HUES48 (cell line): ENCODE results near the gene TSPAN9.

Experiments
- H3K27ac ChIP-seq: one replicate; pipeline ENCODE4 v1.7.0; 2013; ENCODE audit warnings: low read depth, low read length, inconsistent platforms
- H3K27me3 ChIP-seq: 2 replicates; pipeline ENCODE4 v1.6.1; 2013; ENCODE audit warnings: mild to moderate bottlenecking, low read length; ENCODE audit not compliant: control insufficient read depth, insufficient read depth
- H3K36me3 ChIP-seq: 2 replicates; pipeline ENCODE4 v1.6.1; 2013; ENCODE audit warnings: low read length; ENCODE audit not compliant: control insufficient read depth, insufficient read depth
- H3K4me1 ChIP-seq: 2 replicates; pipeline ENCODE4 v1.6.1; 2013; ENCODE audit warnings: mild to moderate bottlenecking, low read length; ENCODE audit not compliant: control insufficient read depth, insufficient read depth
- H3K4me3 ChIP-seq: 2 replicates; pipeline ENCODE4 v1.5.1; 2013; ENCODE audit warnings: mild to moderate bottlenecking, low read depth, low read length
- H3K9ac ChIP-seq: 2 replicates; pipeline ENCODE4 v1.6.1; 2013; ENCODE audit warnings: mild to moderate bottlenecking, low read depth, low read length, moderate library complexity
- H3K9me3 ChIP-seq: 2 replicates; pipeline ENCODE4 v1.6.1; 2013; ENCODE audit warnings: low read length; ENCODE audit not compliant: control insufficient read depth, insufficient read depth

Gene TSPAN9

DNA sequence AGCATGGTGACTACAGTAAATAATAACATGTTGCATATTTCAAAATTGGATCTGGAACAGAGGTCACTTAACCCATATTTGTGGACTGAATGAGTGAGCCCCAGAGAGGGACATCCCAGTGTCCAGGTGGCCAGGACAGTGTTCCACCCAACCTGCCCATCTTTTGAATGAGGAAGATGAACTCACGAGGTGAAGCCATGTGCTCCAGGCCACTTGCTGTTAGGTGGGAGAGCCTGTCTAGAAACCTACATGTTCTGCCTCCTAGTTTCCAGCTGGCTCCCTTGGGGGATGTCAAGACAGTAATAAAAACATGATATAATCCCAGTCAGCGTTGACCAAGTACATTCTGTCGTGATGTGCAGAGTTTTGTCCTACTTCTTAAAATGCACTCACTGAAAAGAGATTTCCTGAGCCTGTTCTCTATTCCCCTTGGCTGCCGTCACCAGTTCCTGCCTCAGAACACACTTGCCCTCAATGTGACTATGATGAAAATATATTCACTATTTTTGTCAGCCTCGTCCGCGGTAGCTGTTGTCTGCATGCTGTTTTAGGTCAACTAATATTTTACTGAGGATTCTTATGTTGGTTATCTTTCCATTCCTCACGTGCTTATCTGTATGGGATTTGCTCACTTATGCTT, 25.7 kb downstream of the TSPAN9 start:
- Histone ChIP-seq H3K9ac (no peak overlapping the region), H3K27ac (no peak overlapping the region), H3K4me1 (peaks cover 16% of the 10 kb centered on the region), H3K36me3 (no peaks in the 10 kb centered on the region), H3K9me3 (no peaks in the 10 kb centered on the region), H3K4me3 (no peak overlapping the region), H3K27me3 (no peaks in the 10 kb centered on the region)

DNA sequence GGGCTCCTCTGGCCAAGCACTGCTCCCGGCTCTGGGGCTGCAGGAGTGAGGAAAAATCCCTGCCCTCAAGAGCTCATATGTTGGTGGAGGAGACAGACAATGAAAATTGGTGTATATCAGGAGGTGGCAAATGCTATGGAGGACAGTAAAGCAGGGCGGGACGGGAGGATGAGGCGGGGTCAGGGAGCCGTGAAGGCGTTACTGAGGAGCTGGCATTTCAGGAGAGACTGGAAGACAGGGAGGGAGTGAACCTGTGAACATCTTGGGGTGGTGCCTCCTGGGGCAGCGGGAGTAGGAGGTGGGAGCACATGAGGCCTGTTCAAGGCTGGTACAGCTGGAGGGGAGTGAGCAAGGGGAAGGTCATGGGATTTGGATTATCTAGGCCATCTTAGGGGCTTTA, 26.6 kb downstream of the TSPAN9 start:
- Histone ChIP-seq H3K36me3 (no peaks in the 10 kb centered on the region), H3K4me3 (no peak overlapping the region), H3K27ac (no peak overlapping the region), H3K4me1 (peaks cover 16% of the 10 kb centered on the region), H3K9me3 (no peaks in the 10 kb centered on the region), H3K9ac (no peak overlapping the region), H3K27me3 (no peaks in the 10 kb centered on the region)

DNA sequence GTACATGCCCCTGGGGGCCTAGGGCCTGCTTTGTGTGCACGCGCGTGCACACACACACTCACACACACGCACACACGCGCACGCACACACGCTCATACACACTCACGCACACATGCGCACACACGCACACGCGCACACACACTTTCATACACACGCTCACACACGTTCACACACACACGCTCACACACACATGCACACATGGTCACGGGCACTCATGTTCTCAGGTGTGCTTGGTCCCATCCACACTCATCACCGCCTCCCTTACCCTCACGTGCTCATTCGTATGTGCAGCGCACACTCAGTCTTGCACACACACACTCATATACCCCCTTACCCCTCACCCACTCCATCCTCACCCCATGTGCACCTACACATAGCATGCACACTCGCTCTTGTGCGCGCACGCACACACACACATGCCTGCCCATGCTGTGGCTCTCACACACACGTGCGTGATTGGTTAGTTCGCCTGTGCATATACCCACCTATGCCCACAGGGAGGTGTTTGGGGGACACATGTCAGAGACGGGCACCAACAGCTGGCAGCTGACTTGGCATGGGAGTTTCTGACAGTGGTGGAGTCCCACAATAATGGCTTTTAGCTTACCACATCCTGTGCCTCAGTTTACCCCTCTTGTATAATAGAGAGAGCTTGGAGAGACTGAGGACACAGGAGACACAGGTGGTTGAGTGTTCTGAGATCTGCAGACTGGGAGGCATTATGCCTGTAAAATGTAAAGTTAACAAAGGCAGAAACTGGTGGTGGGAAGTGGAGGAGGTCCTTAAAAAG, 28.7 kb downstream of the TSPAN9 start:
- Histone ChIP-seq H3K27me3 (no peaks in the 10 kb centered on the region), H3K9me3 (no peaks in the 10 kb centered on the region), H3K27ac (peak overlapping the region; percentile 61), H3K4me3 (no peak overlapping the region), H3K9ac (no peak overlapping the region), H3K4me1 (peaks cover 16% of the 10 kb centered on the region), H3K36me3 (no peaks in the 10 kb centered on the region)

DNA sequence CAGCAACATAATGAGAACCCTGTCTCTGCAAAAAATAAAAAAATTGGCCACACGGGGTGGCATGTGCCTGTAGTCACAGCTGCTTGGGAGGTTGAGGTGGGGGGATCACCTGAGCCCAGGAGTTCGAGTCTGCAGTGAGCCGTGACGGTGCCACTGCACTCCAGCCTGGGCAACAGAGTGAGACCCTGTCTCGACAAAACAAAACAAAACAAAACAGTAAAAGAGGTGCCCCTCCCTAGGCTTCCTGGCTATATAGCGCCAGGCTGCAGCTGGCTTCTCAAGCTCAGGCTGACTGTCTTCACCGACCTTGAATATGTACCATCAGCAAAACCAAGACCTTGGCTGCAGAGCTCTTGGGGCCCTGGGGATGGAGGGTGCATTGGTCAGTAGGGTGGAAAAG, 29.4 kb downstream of the TSPAN9 start:
- H3K9me3 ChIP-seq = no peaks in the 10 kb centered on the region
- no peaks in the 10 kb centered on the region for H3K36me3 ChIP-seq
- no peak overlapping the region for H3K4me3 ChIP-seq
- no peak overlapping the region for H3K9ac ChIP-seq
- peaks cover 16% of the 10 kb centered on the region for H3K4me1 ChIP-seq
- H3K27ac ChIP-seq = no peak overlapping the region
- no peaks in the 10 kb centered on the region for H3K27me3 ChIP-seq

DNA sequence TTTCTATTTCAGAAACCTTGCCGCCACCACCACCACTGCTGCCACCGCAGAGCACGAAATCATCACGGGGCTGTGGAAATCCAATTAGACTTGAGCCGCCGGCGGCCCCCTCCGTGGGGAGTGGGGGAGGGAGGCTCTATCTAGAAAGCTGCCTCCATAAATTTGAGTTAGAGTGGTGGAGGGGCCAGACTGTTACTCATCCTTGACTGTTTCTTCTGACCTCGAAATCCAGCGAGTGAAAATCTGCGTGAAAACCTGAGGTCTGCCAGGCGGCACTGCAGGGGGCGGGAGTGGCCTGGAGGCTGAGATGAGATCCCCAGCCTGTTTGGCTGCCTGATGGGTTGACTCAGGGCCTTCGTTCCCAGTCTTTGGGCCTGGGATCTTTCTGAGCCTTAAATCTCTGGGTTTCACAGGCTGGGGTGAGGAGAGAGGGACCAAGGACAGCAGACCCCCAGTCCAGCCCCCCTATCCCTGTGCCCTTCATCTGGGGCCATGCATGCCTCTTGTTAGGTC, 29.9 kb downstream of the TSPAN9 start:
- Histone ChIP-seq H3K9ac (no peak overlapping the region; the same call in 1 of the 2 replicates), H3K27me3 (no peaks in the 10 kb centered on the region), H3K4me3 (no peak overlapping the region), H3K36me3 (no peaks in the 10 kb centered on the region), H3K9me3 (no peaks in the 10 kb centered on the region), H3K27ac (no peak overlapping the region), H3K4me1 (peaks cover 16% of the 10 kb centered on the region)

DNA sequence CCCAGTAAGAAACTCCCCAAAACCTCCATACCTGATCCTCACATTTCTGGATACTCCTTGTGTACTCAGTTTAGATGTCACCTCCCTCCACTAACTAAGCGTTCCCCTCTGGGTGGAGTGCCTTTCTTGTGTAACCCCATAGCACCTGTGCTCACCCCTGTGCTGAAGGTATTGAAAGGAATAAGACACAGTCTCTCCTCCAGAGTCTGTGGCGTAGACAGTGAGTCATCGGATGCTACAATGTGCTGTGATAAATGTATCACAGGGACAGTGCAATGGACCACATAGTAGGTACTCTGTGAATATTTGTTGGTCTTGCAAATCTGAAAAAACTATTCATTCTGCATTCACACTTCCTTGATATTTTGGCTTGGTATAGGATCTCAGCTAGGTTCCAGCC, 30.8 kb downstream of the TSPAN9 start:
- no peaks in the 10 kb centered on the region for H3K9me3 ChIP-seq
- peaks cover 16% of the 10 kb centered on the region for H3K4me1 ChIP-seq
- no peak overlapping the region; the same call in 1 of the 2 replicates for H3K9ac ChIP-seq
- no peak overlapping the region for H3K27ac ChIP-seq
- H3K4me3 ChIP-seq = no peak overlapping the region
- no peaks in the 10 kb centered on the region for H3K36me3 ChIP-seq
- H3K27me3 ChIP-seq = no peaks in the 10 kb centered on the region

DNA sequence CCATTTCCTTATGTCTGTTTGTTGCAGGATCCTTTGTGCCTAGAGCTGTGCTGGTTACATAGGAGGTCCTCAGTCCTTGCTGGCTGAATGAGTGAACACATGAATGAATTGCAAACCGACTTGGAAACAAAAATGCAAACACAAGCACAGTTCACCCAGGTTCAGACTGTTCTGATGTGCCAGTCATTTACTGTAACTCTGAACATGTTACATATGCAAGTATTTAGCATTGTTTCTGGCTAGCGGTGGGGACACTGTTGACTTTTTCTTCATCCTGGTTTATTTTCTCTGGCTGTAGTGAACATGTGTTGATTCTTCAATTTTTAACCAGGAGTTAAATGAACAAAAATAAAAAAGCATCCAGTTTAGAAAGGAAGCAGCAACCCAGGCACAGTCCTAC, 33.4 kb downstream of the TSPAN9 start:
- Histone ChIP-seq H3K27ac (no peak overlapping the region), H3K27me3 (no peaks in the 10 kb centered on the region)

DNA sequence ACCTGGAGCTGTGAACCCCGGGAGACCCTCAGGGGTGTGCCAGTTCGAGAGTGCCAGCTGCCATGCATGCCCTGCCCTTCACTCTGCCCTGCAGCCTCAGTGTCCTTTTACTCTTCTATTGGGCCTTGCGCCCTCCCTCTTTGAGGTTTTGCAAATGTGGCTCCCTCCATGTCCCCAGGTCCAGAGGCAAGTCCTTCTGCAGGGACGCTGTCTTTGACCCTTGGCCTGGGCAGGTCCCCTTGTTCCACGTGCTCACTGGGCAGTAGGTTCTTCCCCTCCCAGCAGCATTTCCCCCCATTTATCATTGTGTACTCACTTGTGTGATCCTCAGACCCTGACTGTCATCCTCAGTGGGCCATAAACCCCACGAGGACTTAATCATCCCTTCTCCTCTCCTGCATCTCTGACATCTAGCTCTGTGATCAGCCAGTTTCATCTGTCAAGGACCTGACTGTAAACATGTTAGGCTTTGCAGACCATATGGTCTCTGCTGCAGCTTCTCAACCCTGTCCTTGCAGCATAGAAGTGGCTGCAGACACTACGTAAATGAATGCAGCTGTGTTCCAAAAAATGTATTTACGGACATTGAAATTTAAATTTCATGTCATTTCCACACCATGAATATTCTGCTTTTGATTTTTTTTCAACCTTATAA, 36.6 kb downstream of the TSPAN9 start:
- Histone ChIP-seq H3K4me3 (no peak overlapping the region), H3K36me3 (no peaks in the 10 kb centered on the region), H3K27ac (no peak overlapping the region), H3K27me3 (no peaks in the 10 kb centered on the region), H3K9me3 (no peaks in the 10 kb centered on the region), H3K9ac (no peak overlapping the region), H3K4me1 (peaks cover 5% of the 10 kb centered on the region; the same call in 1 of the 2 replicates)

More for the DNA sequence above, 33.4 kb downstream of the TSPAN9 start:
- no peak overlapping the region for H3K4me3 ChIP-seq
- no peaks in the 10 kb centered on the region for H3K36me3 ChIP-seq
- H3K4me1 ChIP-seq = peaks cover 7% of the 10 kb centered on the region; the same call in 1 of the 2 replicates
- no peak overlapping the region for H3K9ac ChIP-seq
- no peaks in the 10 kb centered on the region for H3K9me3 ChIP-seq

DNA sequence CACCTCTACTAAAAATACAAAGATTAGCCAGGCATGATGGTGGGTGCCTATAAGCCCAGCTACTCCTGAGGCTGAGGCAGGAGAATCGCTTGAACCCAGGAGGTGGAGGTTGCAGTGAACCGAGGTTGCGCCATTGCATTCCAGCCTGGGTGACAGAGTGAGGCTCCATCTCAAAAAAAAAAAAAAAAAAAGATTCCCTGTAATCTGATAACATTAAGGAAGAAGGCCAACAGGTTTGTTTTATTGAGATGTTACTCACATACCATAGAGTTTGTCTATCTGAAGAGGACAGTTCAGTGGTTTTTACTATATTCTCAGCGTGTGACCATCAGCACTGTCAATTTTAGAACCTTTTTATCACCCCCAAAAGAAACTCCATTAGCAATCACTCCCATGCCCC, 37.5 kb downstream of the TSPAN9 start:
- H3K36me3 ChIP-seq = no peaks in the 10 kb centered on the region
- H3K9ac ChIP-seq = no peak overlapping the region
- no peaks in the 10 kb centered on the region for H3K9me3 ChIP-seq
- no peak overlapping the region for H3K4me3 ChIP-seq
- H3K27ac ChIP-seq = no peak overlapping the region
- peaks cover 5% of the 10 kb centered on the region; the same call in 1 of the 2 replicates for H3K4me1 ChIP-seq
- no peaks in the 10 kb centered on the region for H3K27me3 ChIP-seq

DNA sequence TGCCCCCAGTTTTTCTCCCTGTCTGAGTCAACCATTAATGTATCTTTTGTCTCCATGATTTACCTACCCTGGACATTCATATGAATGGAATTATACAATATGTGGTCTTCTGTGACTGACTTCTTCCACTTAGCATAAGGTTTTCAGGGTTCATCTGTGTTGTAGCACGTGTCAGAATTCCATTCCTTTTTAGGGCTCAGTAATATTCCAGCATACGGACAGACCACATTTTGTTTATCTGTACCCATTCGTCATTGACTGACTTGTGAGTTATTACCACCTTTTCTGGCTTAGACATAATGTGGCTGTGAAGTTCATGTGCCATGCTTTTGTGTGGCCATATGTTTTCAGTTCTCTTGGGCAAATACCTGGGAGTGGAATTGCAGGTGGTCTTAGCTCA, 37.9 kb downstream of the TSPAN9 start:
- H3K9me3 ChIP-seq = no peaks in the 10 kb centered on the region
- H3K4me3 ChIP-seq = no peak overlapping the region
- H3K27ac ChIP-seq = no peak overlapping the region
- H3K4me1 ChIP-seq = peaks cover 5% of the 10 kb centered on the region; the same call in 1 of the 2 replicates
- H3K27me3 ChIP-seq = no peaks in the 10 kb centered on the region
- H3K36me3 ChIP-seq = no peaks in the 10 kb centered on the region
- no peak overlapping the region for H3K9ac ChIP-seq
